HT-29 (cell line): ENCODE measurements around the gene MAPK12. TPM values are rescaled to one million over a fixed set of nuclear protein-coding genes. Genes with fewer than 3 reads are reported as not detected.

Source experiments
- DNase-seq: peaks from one replicate; pipeline ENCODE4 v3.0.0-alpha.2; 2015; ENCODE audit warnings: low spot score
- total RNA-seq: library from RNA; depleted of rRNA; stranded (reverse); fragments of >200 nt; shearing (Covaris generic); gene quantifications from 2 replicates; pipeline ENCODE4 v1.2.3, GENCODE V29; 2014

The MAPK12 gene
- total RNA-seq, 1 experiment from 2014 or later, result 6.6 TPM

DNA sequence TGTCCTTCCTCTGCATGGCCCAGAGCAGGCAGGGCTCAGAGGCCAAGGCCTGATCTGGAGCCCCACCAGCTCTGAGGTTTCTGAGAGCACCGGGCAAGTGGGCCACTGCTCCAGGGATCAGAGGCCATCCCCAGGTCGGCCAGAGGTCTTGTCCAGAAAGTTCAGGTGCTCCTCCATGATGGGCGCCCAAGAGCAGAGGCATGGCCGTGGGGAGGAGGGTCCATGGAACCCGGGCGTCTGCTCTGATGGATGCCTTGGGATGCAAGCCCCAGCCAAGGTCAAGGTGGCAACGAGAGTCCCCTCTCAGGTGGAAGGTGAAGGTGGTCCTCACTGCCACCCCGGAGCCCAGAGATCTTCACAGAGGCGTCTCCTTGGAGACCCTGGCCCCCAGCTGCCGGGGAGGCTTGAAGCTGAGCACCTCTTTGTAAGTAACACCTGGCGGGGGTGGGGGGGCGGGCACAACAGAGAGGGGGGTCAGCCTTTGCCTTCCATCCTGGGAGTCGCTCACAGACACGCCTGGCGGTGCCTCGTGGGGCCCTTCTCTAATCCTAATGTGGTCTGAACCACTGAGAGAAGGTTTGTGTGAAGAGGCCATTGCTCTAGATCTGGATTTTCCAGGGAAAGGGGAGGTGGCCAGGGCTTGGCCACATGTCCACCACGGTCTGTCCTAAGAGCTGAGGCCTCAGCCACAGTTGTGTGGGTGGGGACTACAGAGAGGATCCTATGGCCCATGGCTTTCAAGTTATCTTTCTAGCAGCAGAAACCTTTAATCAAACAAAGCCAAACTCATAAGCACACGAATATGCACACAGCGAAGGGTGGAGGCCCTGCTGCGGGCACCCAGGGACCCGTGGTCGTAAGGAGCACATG lies 8.2 kb downstream of the MAPK12 start:
- DNase-seq, result no peak

- DNase-seq, result peak; percentile 83
Measured at GRCh38 chr22:50252082-50253045, 9.1 kb downstream of the MAPK12 start.

GRCh38 chr22:50251477-50252081 lies 9.9 kb downstream of the MAPK12 start:
- DNase-seq, result no peak

- DNase-seq, result peak; percentile 75
Measured at GRCh38 chr22:50250555-50251476, 10.7 kb downstream of the MAPK12 start, which contains the start of gene HDAC10. TSS of gene HDAC10 (minus strand) at chr22:50251265. CDS start at chr22:50251032, 233 bp downstream.

DNA sequence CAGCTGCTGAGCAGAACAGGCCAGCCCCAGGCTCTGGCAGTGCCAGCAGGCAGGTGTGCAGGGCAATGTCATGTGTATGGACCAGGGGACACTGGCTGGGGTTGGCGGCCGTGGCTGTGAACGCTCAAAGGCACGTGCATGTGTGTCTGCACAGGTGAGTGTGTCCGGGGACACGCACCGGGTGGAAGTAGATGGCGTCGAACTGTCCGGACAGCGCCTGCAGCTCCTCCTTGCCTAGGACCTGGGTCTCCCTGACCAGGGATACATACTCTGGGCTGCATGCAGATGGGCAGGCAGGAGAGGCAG lies 11.3 kb downstream of the MAPK12 start:
- DNase-seq, result no peak

- DNase-seq, result no peak
Measured at GRCh38 chr22:50249341-50250248, 11.9 kb downstream of the MAPK12 start.

GRCh38 chr22:50248196-50249081 lies 13.0 kb downstream of the MAPK12 start:
- DNase-seq, result peak; percentile 44

GRCh38 chr22:50247748-50248147 lies 13.7 kb downstream of the MAPK12 start:
- DNase-seq, result peak; percentile 86

- no peak for DNase-seq
Measured at GRCh38 chr22:50246242-50247175, 15.0 kb downstream of the MAPK12 start.

DNA sequence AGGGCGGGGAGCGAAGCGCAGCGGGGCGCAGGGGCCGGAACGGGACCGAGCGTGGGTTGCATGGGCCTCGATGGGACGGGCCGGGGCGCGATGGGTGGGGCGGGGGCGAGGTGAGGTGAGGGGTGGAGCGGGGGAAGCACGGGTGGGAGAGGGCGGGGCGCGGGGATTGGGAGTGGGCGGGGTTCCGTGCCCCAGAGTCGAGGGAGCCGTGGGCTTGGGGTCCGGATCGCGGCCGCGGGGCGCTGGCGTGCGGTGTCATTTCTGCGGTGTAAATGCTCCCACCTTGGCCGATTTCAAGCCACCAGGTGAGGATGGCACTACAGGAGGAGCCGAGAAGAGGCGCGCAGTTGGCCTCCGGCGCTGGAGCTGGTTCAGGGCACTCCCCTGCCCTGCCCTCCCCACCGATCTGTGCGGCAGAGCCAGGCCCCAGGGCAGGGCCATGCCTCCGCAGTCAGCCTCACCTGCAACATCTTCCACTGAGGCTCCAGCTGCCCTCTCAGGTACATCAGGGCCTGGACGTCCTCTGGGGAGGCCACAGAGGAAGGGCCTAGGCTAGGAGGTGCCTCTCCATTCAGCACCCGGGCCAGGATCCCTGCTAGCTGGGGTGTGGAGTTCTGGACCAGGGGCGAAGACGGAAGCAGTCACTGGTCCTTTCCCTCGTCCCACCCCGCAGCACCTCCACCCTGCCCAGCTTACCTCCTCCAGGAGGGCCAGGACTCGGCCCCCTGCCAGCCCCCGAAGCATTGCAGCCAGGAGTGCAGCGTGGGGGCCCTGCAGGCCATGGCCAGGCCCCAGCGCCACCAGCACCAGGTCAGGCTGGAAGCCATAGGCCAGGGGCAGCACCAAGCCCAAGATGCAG lies 16.0 kb downstream of the MAPK12 start:
- no peak for DNase-seq

DNA sequence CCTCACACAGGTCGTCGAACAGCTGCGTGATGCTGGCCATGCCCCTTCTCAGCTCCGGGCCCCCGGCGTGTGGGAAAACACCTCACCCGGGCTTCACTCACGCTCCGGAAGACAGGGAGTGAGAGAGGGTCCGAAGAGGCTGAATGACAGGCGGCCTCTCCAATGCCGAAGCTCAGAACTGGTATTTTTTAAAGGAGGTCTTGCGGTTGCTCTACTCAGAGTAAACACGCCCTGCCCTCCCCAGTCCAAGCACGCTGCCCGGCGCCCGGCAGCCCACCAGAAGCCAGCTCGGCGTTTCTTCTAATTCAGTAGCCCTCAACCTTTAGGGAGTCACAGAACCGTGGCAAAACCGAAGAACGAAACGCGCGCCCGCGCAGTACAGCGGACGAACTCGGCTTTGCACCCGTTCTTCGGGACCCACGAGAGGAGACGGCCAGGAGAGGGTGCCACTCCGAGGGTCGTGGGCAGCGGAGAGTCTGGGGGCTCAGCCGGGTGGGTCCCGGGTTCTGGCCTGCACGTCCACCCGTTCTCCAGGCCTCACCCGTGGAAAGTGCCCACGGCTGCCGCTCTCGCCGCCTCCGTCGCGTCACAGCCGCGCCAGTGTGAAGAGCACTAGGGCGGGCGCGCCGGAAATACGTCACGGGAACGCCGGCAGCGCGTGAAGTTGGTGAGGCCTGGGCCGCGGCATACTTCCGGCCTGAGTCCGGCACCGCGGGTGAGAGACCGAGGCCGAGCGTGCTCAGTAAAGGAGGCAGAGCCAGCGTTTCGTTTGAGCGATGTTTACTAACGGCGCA lies 16.9 kb downstream of the MAPK12 start, which contains the start of gene TUBGCP6:
TSS of gene TUBGCP6 (minus strand) at position 604 of the 794 bp plus-strand sequence. CDS start at position 40, 564 bp downstream.
- DNase-seq, result peak; percentile 89

DNA sequence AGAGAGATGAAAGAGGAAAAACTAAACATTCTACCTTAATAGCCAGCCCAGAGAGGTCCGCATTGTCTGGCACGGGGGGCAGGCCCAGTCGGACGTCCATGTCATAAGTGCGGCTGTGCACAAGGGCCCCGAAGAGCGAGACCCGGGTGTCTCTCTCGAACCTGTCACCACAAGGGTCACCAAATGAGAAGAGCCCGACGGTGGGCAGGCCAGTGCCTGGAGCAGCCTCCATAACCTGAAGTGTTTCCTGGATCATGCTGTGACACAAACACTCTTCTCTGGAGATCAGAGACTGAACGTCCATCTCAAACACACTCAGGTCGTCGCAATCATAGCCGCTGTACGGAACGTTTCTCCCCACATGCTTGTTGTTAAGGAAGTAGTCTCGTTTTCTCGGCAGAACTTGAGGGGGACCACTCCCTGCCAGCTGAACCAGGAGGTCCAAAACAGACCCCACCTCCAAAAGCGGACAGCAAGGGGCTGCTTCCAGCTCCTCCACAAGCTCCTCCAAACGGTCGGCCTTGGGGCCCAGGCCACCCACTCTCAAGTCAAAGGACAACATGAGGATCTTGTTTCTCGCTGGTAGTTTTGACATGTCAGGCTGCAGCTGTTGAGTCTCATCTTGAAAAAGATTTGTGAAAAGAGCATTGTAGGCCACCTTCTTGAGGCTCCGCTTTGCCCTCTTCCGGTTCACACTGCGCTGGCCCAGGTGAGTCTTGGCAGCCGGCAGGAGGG lies 17.6 kb downstream of the MAPK12 start:
- DNase-seq, result no peak

DNA sequence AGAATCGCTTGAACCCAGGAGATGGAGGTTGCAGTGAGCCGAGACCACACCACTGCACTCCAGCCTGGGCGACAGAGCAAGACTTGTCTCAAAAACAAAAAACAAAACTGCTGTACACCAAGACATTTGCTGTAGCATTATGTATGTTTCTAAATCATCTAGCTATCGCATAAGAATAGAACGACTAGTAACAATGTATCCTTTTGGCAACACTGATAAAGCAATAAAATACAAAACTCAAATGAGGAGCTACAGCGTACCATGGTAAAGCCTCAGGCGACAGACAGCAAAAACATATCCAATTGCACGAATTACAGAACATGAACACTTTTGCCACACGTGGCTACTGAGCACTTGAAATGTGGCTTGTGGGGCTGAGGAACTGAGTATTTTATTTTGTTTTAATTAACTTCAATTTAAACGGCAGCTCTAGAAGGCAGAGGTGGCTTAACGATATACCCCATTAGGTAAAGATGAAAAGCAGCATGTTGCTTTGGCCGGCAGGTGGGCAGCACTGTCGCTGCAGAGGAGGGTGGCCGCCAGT lies 19.0 kb downstream of the MAPK12 start:
- no peak for DNase-seq

DNA sequence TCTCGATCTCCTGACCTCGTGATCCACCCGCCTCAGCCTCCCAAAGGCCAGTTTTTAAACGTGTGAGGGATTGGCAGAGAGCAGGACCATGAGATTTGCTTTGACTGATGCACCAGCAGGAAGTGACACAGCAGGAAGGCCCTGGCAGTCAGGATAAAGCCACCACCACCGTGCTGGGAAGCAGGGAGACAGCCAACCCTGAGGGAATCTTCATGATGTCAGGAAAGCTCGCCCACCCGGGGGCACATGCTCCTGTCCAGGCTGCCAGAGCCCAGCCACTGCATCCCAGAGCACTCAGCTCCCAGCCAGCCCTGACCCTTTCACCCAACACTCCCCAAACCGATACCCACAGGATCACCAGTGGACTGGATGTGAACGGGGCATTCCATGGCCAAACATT lies 22.7 kb downstream of the MAPK12 start:
- no peak for DNase-seq
